ENCODE data around the gene HOMER2. TPM values are rescaled to one million over a fixed set of nuclear protein-coding genes. Genes with fewer than 3 reads are reported as not detected.
A peak's percentile ranks its signal among the peaks of the same experiment; 100 is the strongest.

Gene HOMER2
- polyA plus RNA-seq, 12 donors, result 18.9 to 46.2 (median 32.1) TPM

- no peak for DNase-seq
Measured at GRCh38 chr15:82934100-82934880, 18.2 kb downstream of the HOMER2 start.

- DNase-seq, result no peak
Measured at GRCh38 chr15:82933576-82933975, 18.9 kb downstream of the HOMER2 start.

GRCh38 chr15:82931221-82931620 lies 21.3 kb downstream of the HOMER2 start:
- no peak for DNase-seq

- no peak for DNase-seq
Measured at GRCh38 chr15:82930461-82930860, 22.1 kb downstream of the HOMER2 start.

DNA sequence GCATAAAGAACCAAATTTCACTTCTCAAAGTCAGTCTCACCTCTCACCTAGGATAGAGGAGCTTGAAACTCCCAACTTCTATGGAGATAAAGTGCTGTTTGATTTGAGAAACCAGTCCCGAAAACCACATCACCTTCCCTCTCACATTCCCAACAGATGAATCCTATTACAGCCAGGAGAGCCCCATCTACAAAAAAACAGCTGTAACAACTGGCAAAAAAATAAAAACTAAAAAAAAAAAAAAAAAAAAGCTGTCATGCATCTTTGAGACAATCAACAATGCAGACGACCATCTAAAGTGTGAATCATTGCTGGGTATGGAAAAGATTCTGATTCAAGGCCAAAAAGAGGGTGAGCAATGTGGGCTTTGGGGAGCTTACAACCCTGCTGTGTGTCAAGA lies 23.8 kb downstream of the HOMER2 start:
- no peak for DNase-seq

DNA sequence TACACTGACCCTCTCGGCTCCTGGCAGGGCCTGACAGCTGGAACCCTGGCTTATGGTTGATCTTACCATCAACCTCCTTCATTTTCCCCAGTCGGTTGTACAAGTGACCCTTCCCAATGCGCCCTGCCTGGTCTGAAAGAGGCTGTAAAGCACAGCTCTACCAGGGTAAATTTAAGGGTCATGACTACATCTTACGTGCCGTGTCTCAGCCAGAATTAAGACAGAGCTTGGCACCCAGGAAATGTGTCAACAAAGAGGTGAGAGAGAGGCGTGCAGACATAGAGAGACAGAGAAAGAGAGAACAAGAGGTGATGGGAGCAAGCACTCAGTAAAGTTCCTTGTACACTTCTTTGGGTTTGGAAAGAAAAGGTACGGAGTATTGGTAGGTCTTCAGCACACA lies 28.8 kb downstream of the HOMER2 start:
- no peak for DNase-seq

DNA sequence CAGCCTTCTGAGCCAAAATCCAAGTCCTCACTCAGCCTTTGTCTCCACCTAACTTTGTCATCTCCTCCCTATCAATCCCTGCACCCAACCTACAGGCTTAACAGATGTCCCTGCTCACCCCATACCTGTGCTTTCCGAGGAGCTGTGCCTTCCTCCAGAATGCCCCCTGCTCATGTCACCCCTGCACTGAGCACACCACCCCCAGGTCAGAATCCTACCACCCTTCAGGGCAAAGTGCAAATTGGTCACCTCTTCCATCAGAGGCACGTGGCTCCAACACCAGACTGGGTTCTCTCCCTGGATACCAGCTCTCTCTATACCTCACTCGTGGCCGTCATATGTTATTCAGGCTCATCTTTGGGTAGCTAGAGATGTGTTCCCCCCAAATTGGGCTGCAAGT lies 29.8 kb downstream of the HOMER2 start:
- no peak for DNase-seq

DNA sequence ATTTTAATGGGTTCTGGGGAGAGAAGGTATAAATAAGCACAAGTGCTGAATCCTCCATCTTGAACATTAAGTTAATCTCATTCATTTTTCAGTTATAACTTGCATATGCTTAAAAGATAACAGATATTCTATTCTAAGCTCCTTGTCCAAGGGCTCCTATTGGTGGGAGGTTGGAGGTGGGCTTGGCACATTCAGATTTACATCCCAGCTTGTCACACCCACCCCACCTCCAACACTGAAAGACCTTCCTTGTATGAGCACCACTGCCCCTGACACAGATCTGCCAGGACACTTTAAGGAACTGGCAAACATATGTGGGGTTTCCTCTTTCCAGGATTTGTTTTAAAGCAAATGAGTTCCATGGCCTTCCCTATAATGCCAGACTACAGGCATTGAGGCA lies 30.6 kb downstream of the HOMER2 start:
- no peak for DNase-seq

- no peak for DNase-seq
Measured at GRCh38 chr15:82921242-82921641, 31.3 kb downstream of the HOMER2 start.

- no peak for DNase-seq
Measured at GRCh38 chr15:82919231-82919886, 33.2 kb downstream of the HOMER2 start.

DNA sequence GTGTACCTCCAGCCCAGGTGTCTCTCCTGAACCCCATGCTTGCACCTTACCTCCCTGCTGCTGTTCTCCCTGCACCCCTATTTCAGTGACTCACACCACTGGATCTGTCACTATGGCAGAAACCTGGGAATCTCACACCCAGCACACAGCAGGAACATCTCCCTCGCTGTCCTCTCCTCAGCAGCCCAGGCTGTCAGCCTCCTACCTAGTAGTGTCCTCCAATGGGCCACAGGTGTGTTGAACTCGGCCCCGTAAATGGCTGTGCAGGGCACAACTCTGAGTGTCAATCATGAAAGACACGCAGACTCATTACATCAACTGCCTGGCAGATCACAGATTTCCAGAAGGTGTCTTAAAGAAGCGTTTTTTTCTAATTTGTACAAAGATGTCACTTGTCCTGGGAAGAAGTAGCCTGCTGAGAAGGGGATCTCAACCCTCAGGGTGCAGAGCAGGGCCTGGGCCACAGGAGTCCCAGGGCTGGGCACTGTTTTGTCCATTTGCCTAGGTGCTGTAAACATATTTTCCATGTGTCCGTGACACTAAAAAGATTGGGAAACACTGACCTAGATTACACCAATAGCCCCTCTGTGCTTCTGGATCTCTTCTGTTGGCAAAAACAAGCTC lies 33.8 kb downstream of the HOMER2 start:
- DNase-seq, result no peak

GRCh38 chr15:82918162-82918561 lies 34.4 kb downstream of the HOMER2 start:
- DNase-seq, result no peak

DNA sequence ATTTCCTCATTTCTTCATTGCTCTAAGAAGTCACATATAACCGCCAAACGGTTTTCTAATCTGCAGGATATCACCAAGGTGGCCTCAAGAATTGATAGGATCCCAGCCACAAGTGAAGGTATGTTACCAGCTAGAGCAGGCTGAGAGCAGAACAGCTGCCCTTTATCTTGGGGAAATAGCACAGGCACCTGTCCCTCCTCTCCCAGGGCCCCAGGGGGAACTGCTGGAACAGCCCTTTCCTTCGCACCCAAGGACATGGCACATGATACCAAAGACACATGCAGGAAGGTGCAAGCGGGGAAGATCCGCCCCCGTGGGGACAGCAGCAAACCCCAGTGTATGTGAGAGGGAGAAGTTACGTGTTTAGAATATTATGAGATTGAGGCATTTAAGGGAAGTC lies 35.3 kb downstream of the HOMER2 start:
- no peak for DNase-seq

DNA sequence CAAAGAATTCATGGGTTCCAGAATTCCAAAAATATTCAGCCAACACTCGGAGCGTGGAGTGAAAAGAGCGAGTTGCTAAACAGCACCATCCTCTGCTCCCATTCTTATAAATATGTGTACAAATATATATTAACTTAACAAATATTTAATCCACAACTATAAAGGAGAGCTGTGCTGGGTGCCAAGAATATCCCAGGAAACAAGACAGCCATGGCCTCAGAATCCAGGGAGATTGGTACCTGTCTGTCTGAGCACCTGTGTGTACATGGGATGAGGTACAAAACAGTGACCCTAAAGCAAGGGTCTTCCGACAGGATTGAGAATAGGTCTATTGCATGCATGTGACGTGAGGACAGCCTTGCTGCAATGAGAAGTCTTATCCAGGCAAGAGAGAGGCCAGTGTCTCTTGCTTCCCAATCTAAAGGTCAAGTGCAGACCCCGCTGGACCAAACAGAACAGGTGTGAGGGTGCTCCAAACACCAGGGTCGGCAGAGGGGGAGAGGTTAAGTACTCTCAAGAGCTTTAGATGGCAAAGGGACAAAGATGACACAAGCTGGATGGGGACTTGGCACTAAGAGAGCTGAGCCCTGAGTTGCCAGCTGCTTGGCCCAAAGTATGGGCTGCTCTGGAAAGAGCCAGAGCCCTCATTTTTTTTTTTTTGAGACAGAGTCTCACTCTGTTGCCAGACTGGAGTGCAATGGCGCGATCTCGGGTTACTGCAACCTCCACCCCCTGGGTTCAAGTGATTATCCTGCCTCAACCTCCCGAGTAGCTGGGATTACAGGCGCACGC lies 36.2 kb downstream of the HOMER2 start:
- DNase-seq, result peak; percentile 2

DNA sequence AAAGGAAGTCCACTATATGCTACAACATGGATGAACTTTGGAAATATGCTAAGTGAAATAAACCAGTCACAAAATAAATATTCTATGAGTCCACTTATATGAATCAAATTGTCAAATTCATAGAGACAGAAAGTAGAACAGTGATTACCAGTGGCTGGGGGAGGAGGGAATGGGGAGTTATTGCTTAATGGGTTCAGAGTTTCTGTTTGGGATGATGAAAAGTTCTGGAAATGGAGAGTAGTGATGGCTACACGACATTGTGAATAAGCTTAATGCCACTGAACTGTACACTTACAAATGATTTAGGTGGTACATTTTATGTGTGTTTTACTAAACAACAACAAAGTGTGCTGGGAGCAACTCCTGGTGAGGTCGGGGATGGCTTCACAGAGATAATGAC lies 38.1 kb downstream of the HOMER2 start:
- DNase-seq, result no peak

GRCh38 chr15:82911458-82911857 lies 41.1 kb downstream of the HOMER2 start:
- no peak for DNase-seq

- DNase-seq, result no peak
Measured at GRCh38 chr15:82910721-82911120, 41.8 kb downstream of the HOMER2 start.

DNA sequence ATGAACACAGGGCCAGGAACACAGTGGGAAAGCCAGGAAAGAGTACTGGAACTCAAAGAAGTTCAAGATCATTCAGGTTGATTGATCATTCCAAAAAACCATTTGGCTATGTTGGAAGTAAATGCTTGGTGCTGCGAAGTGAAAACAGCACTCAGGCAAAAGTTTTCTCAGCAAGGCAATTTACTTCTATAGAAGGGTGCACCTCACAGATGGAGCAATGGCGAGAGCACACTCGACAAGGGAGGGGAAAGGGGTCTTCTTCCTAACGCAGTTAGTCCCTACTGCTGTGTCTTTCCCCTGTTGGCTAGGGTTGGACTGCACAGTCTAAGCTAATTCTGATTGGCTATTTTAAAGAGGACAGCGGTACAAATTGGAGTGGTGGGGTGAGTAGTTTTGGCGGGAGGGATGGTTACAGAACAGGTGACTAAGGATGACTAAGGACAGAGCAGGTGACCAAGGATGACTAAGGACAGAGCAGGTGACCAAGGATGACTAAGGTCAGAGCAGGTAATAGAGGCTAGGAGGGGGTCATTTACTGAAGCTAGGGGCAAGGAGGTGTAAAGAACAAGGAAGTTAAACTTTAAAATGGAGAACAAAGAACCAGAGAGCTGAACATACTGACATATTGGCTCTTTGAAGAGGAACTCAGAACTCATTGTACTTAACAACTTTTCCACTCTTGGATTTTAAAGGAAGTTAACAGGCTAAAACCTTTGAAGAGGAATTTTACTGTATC lies 43.3 kb downstream of the HOMER2 start:
- no peak for DNase-seq

GRCh38 chr15:82907350-82907749 lies 45.2 kb downstream of the HOMER2 start:
- DNase-seq, result no peak

GRCh38 chr15:82904574-82904973 lies 47.9 kb downstream of the HOMER2 start:
- no peak for DNase-seq

DNA sequence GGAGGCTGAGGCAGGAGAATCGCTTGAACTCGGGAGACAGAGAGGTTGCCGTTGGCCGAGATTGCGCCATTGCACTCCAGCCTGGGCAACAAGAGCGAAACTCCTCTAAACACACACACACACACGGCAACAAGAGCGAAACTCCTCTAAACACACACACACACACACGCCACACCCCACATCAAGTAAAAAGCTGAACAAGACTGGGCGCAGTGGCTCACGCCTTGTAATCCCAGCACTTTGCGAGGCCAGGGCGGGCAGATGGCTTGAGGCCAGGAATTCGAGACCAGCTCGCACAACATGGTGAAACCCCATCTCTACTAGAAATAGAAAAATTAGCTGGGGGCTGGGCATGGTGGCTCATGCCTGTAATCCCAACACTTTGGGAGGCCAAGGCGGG lies 49.0 kb downstream of the HOMER2 start:
- DNase-seq, result no peak

Data from muscle of arm (tissue), 12 donors.